Right lobe of liver (tissue), 4 donors: ENCODE measurements around the gene PLN.

Source experiments
- POLR2A ChIP-seq: fragments of 450-650 bp; IDR thresholded peaks from one replicate; pipeline ENCODE4 v1.6.1; 2017; ENCODE audit warnings: antibody characterized with exemption, mild to moderate bottlenecking
- TF ChIP-seq, protein P1 (sequence below), 4 donors: fragments of 200-600 bp in 3 of 4; fragments of 450-650 bp in 1 of 4; IDR thresholded peaks; one replicate each; pipeline versions ENCODE4 v1.5.1 to v1.8.0; 2016 to 2022; ENCODE audit warnings: antibody characterized with exemption in 4 of 4, mild to moderate bottlenecking in 2 of 4
- donor health status: DM: no; HTN: no; CAD: no.
- donor health status: DM: no; HTN: no; CAD: no.
- donor health status: DM: no; HTN: yes; CAD: no.

DNA sequence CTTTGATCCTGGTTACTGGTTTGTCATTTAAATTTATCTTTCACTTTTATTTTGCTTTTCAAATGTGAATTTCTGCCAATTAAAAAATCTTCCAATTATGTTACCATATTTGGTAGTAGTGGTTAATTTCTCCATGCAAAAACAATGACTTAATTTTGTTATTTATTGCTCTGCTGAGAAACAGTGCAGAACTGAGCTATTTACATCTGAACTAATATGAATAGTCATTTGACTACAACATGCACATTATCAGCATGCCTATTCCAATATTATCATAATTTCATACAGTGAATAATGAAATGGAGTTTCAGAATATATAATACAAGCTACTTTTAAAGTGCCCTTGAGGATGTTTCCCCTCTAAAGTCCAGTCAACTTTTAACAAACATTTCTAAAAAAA lies 517 bp downstream of the PLN start:
- TF ChIP-seq, protein P1, sequence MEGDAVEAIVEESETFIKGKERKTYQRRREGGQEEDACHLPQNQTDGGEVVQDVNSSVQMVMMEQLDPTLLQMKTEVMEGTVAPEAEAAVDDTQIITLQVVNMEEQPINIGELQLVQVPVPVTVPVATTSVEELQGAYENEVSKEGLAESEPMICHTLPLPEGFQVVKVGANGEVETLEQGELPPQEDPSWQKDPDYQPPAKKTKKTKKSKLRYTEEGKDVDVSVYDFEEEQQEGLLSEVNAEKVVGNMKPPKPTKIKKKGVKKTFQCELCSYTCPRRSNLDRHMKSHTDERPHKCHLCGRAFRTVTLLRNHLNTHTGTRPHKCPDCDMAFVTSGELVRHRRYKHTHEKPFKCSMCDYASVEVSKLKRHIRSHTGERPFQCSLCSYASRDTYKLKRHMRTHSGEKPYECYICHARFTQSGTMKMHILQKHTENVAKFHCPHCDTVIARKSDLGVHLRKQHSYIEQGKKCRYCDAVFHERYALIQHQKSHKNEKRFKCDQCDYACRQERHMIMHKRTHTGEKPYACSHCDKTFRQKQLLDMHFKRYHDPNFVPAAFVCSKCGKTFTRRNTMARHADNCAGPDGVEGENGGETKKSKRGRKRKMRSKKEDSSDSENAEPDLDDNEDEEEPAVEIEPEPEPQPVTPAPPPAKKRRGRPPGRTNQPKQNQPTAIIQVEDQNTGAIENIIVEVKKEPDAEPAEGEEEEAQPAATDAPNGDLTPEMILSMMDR (IDR thresholded peaks at IDR 0.05): no peak
- TF ChIP-seq POLR2A: no peak
